HT-29 (cell line): ENCODE measurements around the gene AGBL1. TPM values are rescaled to one million over a fixed set of nuclear protein-coding genes. Genes with fewer than 3 reads are reported as not detected.

Experiments
- DNase-seq: peaks from one replicate; pipeline ENCODE4 v3.0.0-alpha.2; 2015; ENCODE audit warnings: low spot score
- total RNA-seq: library from RNA; depleted of rRNA; stranded (reverse); fragments of >200 nt; shearing (Covaris generic); gene quantifications from 2 replicates; pipeline ENCODE4 v1.2.3, GENCODE V29; 2014; rRNA removed

AGBL1 gene
- not detected in 2 replicates for total RNA-seq

DNA sequence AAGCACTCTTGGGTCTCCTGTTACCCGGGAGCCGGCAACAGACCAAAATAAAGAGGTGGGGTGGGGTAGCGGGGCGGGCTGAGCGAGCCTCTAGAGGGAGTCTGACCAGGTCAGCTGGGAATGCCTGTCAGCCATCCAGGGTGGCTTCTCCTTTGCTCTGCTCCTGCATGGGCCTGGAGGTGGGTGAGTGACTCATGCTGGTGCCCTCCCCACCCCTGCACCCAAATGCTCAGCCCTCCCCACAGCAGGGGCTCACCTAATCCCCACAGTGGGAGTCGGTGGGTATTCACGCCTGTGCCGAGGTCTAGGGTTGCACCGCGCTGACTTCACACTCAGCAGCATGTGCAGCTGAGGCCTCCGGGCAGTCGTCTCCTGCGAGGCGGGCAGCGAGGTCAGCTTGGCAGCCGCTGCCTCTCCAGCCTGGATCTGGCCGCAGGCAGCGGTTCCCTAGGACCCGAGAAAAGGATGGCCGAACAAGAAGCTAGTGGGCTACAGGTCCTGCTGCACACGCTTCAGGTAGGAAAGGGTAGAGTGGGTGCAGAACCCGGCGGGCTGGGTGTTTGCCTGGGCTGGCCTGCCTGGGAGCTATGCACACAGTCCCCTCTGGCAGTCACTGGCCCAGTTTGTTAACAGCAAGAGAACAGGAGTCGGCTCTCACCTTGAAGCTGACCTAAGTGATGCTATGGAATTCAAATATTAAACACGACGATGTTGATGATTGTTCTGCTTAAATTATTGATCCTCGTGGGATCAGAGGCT lies at the start of gene AGBL1:
TSS of gene AGBL1 (plus strand) at position 364 of the 759 bp plus-strand sequence.
- DNase-seq: no peak

DNA sequence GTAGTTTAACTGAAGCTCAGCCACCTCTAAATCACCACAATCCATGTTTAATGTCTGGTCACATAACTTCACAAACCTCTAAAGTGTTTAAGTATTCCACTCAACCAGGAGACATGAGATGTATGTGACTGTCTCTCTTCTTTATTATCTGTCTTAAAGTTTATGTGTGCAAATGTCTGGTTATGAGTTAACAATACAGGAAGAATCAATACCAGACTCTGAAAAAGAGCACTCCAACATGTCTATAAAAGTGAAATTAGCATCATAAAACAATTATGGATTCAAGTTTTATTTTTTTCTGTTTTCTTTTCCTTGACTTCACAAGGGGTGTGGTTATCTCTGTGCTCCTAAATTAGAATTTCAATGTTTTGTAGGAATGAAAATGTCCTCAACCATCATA lies 44.8 kb upstream of the AGBL1 start:
- no peak for DNase-seq

DNA sequence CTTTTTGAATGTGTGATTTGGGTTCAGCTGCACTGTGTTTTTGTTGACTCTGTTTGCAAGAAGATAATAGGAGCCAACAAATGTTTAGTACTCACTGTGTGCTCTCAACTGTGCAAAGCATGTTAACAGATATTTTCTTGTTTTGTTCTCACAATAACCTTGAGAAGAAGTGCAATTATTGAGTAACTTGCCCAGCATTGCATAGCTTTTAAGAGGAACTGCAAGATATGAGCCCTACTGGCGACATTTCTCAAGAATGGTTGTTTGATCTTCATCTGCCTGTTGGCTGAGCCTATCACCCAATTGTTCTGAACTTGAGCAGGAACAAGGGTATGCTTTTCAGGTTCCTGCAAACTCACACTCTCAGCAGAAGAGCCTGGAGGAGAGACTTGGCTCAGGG lies 43.4 kb upstream of the AGBL1 start:
- no peak for DNase-seq

DNA sequence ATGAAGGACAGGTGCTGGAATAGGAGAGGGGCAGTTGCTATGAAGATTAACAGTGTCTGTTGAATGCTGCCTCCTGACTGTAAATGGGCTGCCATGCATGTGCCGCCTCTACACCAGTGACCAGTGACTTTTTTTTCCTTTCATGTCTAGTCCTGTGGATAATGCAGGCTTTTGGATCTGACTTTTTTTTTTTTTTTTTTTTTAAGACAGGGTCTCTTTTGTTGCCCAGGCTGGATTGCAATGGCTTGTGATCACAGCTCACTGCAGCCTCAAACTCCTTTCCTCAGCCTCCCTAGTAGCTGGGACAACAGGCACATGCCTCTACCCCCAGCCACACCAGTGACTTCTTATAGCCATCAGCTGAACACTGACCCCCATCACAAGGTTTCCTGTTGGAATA lies 41.2 kb upstream of the AGBL1 start:
- DNase-seq: no peak

DNA sequence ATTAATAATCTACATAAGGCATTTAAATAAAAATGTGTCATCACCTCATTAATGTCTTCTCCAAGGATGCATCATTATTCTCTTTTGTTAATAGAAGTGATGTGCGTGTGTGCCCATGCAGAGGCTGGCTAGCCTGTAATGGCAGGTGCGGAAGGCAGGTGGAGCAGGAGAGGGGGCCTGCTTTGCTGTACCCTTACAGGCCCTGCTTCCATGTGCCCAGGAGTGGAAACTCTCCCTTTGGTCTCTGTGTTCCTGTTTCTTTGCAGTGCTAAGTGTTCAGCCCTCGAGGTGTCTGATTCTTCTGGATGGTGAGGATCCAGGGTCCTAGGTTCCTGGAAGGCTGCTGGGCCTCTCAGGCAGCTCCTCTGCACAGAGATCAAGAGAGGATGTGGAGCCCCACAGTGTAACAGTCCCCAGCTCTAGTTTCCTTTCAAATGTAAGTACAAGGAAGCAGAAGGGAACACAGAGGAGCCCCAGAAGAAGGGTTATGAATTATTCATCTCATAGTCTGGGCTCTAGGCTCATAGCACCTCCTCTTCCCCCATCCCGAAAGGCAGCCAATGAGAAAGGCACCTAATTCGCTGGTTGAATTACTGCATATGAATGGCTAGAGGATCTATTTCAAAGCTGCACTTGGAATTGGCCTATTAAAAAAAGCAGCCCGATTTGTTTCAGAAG lies 39.2 kb upstream of the AGBL1 start:
- DNase-seq: no peak

DNA sequence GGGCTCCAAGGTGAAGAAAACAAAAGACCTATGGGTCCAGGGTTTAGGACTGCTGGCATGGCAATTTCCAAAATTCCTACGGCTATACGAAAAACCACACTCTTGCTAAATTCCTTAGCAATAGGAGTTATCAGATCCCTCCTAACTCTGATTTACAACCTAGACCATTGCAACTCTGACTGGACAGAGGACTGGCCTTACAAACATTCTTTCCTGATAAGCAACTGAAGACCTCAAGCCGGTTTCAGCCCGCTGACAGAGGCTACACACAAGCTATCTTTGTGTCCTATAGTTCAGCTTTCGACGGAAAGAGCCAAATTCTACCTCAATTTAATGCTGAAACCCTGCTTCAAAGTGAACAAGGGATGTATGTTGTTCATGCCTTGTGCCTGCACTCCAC lies 38.3 kb upstream of the AGBL1 start:
- no peak for DNase-seq

DNA sequence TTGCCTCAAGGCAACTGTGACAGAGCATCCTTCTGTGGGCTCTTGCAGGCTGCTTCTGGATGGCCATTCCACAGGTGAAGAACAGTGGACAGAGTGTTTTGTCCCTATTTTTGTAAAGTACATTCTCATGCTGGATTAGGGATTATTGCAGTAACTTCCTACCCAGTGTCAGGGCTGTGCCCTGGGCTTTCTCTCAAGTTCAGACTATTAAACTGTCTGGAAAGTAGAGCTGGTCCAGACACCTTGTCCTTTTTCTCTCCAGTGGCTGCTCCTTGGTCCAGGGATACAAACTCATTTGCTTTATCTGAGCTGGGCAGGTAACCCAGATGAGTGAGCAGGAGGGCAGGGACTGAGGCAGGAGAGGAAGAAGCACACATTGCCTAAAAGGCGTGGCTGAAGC lies 37.4 kb upstream of the AGBL1 start:
- DNase-seq: no peak

DNA sequence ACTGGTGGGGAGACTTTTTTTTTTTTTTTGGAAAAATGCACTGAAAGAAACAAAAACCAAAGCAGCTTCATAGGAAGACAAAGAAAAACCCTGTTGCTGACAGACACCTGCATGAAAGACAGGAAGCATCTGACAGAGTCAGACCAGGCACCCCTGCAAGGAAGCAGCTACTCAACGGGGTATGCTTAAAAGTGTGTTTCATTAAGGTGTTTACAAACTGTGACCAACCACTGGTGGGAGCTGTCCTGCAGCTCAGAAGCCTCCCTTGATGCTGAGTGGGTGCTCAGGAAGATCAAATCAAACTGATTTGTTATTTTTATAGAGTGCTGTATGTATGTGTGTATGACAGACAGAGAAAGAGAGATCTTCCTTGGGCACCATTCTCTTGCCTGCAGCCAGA lies 34.7 kb upstream of the AGBL1 start:
- DNase-seq: peak; percentile 5

DNA sequence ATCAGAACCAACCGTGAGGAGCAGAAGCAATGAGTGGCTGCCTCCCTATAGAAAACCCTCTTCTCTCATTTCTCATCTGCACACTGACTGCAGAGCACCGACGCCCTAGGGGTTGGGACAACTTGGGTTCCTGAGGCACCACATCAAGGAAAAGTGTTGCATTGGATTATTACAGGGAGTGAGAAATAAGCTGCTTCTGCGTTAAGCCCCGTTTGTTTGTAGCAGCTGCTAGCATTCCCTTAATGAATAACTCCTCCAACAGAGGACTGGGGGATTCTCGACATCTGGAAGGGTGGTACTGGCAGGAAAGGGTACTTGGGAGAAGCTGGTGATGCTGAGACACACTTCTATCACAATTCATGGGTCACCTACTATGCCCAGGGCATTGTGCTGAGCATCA lies 25.3 kb upstream of the AGBL1 start:
- DNase-seq: no peak

DNA sequence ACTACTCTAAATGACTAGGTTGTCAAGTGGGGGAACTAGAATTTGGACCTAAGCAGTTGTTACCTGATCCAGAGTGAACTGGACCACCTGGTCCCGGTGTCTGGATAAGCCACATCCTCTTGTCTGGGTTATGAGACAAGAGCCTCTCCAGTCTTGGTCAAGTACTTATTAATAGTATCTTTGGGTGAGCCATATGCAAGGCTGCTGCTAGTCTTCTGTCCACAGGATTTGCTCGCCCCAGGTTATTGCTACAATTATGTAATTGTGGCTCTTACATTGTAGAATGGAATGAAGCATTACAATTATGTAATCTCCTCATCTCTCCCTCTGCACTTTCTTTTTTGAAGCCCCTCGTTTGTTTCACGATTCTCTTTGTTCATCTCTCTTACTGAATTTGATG lies 24.0 kb upstream of the AGBL1 start:
- no peak for DNase-seq

DNA sequence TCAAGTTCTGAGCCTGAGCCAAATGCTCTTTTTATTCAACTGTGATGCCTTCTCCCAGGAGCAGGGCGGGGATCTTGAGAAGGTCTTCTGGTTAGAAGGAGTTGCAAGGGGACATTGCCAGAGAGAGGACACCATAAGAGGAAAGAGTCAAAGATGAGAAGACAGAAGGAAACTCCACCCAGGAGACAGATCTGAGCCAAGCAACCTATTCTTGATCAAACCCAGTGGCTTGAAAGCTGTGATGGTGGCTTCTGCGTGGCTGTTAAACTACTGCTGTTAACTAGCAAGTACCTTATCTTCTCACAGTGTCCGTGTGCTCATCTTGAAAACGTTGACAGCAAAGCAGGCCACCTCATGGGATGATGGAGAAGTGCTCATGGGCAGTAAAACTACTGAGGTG lies 19.8 kb upstream of the AGBL1 start:
- DNase-seq: no peak

DNA sequence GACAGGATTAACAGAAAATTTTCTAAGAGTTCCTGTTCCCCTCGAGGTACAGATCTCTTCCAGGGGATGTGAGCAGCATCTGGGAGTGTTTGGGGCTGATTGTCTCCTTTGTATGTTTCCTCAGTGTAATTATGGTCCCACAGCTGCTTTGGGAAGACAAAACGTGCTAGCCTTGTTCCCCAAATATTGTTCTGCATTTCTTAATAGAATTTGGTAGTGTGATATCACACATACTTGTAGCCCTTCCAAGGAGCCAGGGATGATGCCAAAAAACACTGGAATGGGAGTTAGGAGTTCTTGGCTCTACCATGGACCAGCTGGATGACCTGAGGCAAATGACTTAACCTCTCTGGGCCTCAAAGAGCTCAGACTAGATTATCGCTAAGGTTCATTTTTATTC lies 19.0 kb upstream of the AGBL1 start:
- DNase-seq: no peak

DNA sequence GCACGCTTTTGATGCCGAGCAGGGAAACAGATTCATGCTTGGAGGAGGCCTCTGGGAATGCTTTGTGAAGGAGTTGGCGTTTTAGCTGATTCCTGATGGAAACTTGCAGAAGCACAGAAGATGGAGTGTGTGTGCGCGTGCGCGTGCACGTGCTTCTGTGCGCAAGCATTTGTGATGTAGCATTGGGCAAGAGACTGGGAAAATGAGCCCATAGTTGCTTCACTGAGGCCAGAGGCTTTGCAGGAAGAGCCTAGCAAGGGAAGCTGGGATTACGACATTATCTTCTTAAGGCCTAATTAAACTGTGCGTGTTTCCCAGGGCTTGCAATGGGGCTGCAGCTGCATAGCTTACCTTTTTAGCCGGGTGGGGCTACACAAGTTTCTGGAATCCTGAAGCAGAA lies 18.1 kb upstream of the AGBL1 start:
- DNase-seq: no peak

DNA sequence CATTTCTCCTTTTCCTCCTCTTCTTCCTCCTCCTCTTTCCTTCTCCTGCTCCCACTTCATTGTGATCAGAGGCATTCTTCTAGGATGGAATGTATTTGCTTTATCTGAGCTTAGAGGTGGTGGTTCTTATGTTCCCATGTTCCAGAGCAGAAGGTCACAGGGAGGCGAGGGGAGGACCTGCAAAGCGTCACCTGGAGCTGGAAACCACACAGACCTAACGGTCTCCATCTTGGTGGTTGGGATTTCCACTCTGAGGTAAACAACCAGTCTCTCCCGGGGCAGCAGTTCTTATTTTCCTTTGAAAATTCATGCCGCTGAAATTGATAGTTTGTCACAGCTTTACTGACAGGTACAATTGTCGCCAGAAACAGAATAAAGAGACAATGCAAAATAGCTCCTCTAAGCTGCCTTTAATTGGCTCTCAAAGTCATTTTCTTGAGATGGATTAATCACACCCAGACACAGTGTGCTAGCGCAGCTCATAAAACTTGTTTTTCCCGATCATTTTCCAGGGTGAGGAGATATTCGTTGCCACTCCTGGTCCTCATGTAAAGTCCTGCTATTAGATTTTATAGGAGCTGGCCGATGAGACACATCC lies 16.9 kb upstream of the AGBL1 start:
- DNase-seq: no peak

DNA sequence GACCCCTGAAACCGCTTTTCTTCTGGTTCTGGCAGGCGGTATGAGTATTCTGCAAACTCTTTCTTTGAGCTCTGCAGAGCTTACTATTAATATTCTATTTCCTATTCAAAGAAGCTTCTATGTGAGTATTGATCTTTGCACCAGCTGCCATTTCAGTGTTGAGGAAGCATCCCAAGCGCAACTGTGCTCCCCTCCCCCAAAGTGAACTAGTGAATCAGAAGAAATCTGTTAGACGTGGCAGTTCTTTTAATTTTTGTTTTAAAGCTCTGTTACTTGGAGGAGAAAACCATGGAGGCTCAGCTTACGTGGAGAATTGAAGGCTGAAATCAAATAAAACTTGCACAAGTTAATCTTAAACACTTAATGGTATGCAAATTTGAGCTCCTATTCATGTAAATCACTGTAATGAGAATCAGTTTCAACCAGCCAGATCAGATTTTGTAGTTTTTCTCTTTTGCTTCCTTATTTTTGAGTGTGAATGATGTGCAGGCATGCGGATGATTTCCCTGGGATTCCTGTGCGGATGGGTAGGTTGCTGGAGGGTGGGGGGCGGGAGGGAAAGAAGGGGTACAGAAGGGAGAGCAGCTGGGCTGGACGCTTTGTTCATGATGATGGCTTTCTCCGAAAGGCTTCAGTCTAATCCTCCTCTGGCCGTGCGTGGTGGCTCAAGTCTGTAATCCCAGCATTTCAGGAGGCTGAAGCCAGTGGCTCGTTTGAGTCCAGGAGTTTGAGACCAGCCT lies 16.1 kb upstream of the AGBL1 start:
- DNase-seq: no peak

DNA sequence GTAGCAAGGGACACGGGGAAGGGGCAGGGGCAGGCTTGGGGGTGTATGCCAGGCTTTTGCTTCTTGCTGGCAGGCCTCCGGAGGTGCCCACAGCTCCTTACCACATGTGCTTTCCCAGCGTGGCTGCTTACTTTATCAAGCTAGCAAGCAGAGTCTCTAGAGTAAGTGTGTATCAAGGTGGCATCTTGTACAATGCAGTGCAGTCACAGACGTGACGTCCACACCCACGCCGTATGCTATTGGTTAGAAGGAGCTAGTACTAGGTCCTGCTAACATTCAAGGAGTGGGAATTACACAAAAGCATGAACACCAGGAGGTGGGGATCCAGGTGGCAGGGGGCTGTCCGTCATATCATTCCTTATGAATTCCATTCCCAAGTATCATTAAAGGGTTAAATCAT lies 15.3 kb upstream of the AGBL1 start:
- DNase-seq: no peak

DNA sequence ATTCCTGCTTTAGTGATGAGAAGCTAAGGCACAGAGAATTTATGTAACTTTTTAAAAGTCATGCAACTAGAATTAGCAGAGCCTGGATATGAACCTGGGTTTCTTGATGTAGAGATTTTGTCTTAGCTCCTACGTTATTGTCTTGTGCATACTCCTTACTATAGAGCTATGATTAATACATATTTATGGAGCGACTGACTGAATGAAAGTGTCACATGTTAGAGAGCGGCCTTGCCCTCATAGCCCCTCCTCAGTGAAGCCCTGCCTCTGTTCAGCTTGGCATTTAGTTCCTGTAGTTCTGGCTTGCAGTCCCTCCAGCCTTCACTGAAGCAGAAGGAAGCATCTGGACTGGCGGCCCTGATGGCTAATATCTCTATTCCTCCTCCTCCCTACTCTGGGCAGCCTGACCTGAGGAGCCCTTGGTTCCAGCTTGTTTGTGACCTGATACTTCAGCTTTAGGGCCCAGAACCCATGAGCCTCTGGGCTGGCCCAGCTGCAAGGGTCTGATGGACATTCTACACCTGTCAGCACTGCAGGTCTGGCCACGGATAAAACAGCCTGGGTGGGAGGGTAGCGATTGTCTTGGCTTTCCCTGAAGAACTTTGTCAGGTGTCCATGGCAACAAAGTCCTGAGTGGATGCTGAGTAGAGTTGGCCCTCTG lies 13.4 kb upstream of the AGBL1 start:
- no peak for DNase-seq

DNA sequence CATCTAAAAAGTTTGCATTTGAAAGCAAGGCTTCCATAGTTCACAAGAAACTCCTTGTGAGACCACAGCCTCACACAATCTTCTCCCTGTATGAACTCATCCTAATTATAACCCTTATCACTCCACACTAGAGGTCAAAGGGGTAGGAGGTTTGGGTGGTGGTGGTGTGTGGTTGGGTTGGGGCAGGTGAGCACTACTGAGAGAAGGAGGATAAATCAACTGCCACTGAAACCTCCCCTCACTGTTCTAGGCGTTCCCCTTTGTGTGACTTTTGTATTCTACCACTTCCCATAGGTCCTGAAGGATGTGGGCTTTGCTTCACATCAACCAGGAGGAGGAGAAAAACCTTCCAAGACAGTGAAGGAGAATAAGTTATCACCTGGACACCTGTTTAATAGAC lies 6.4 kb upstream of the AGBL1 start:
- no peak for DNase-seq

DNA sequence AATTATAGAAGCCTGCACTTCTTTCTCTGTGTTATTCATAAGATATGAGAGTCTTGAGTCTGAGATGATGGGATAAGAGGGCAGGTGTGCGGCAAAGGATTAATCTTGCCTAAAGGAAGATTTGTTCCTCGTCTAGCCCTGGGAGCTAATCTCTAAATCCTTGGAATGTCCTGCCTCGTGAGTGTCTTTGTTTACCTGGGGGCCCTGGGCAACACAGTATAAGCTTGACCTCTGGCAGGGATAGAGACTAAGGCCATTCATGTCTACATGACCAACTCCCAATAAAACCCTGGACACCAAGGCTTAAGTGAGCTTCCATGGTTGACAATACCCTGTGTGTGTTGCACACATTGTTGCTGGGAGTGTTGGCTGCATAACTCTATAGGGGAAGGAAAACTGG lies 3.2 kb upstream of the AGBL1 start:
- DNase-seq: no peak

DNA sequence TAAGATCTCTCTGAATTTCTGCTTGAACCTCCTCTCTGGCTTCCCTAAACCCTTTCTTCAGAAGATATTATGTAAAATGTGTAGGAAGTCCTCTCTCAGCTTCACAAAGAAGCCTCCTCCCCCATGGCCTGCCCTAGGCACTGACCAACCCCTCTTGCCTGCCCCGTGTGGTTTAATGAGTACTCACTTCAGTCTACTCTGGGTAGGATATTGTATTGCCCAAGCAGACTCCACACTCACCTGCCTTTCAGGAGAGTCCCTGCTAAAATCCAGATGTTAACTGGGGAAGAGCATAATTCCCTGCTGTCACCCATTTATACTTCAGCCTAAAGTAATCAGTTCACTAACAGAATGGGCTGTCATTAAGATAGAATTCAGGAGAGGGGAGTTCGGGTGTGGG lies 2.6 kb upstream of the AGBL1 start:
- no peak for DNase-seq

DNA sequence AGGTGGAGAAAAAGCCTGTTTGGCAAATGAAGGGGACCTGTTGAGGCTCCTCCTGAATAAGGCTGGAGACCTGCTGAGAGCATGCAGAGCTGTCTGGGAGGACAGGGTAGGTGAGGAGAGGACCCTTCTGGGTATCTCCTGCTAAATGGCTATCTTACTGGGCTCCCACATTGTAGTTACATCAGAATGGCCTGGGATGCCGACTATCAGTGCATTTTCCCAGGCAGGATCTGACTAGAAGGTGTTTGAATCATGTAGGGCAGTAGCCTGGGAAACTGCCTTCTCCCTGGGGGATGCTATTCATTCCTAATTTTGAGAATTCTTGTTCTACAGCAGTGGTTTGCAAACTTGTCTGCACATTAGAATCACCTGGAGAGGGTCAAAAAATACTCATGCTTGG lies 631 bp downstream of the AGBL1 start:
- no peak for DNase-seq
